Measurements from ENCODE around the gene ARHGAP40.

- TF ChIP-seq CTCF (IDR thresholded peaks at IDR 0.05; ENCODE audit: low read length) = peak; percentile 86
- TF ChIP-seq EZH2 (IDR thresholded peaks at IDR 0.05; ENCODE audit: borderline replicate concordance, low read length) = no peak
Measured at GRCh38 chr20:38633577-38634093, 32.0 kb downstream of the ARHGAP40 start.

Measured in OCI-LY1 (cell line).